H1 (cell line): ENCODE measurements around the gene SLC25A45. TPM values are rescaled to one million over a fixed set of nuclear protein-coding genes. Genes with fewer than 3 reads are reported as not detected.

ENCODE experiments used
- SAP30 ChIP-seq: fragments of 300-600 bp; sonication (generic); IDR thresholded peaks from 2 replicates; pipeline ENCODE4 v1.7.1; 2012; ENCODE audit warnings: low read length, moderate library complexity, mild to moderate bottlenecking, inconsistent platforms; ENCODE audit not compliant: insufficient read depth, insufficient replicate concordance
- TAF7 ChIP-seq: optimal IDR thresholded peaks from 2 replicates; pipeline ENCODE3; 2011; ENCODE audit warnings: low read depth, mild to moderate bottlenecking, inconsistent platforms, low read length, moderate library complexity, borderline replicate concordance
- polyA plus RNA-seq, 7 experiments: library from polyadenylated mRNA; depleted of rRNA in 3 of 7; stranded (reverse) in 5 of 7; unstranded in 2 of 7; fragments of >200 nt in 5 of 7; fragments of 200-250 nt in 2 of 7; gene quantifications; 1 replicate in 5 of 7; 2 replicates in 1 of 7; 4 replicates in 1 of 7; pipeline versions ENCODE4 v1.2.1 to v1.2.3, GENCODE V29; 2011 to 2013; ENCODE audit warnings: missing spikeins in 2 of 7, mixed read lengths in 2 of 7
- total RNA-seq: library from RNA; stranded (reverse); fragmentation: NEBNext Ultra II Directional; extraction: Animal tissue kit (Norgen Biotek cat#: 25700); gene quantifications from 2 replicates; pipeline ENCODE4 v1.2.1, GENCODE V29; 2021

The SLC25A45 gene
- total and polyA plus RNA-seq, 2 of the 8 experiments (the other 6 are each of a cell fraction or from before 2014, with no cell fraction given): 0.54 to 0.59 TPM

DNA sequence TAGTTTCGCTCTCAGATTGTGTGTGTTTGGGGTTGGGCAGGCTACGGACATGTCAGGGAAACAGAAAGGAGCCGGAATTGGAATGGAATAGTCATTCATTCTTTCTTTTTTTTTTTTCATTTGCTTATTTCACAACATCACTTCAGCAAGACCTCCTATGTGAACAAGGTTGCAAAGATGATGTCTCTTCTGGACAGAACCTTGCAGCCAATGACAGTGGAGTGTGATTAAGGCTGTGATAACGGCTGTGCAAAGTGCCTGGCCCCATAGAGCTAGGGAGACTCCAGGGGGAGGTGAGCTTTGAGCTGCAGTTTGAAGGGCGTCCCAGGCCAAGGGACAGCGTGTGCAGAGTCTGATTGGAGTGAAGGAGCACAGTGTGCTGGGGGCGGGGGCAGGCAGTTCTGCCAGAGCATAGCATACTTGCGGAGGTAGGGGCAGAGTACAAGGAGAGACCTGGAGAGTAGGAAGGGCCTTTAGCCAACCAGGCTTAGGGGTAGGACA lies 24.5 kb downstream of the SLC25A45 start (continued):
- TF ChIP-seq SAP30: no peak
- no peak for TF ChIP-seq TAF7
